GM10266 (cell line): ENCODE measurements around the gene MAN2A1.
A peak's percentile ranks its signal among the peaks of the same experiment; 100 is the strongest.

Source experiments
- DNase-seq: peaks from one replicate; pipeline ENCODE4 v3.0.0; 2012; ENCODE audit errors: extremely low spot score
- CTCF ChIP-seq: IDR thresholded peaks from 2 replicates; pipeline ENCODE4 v1.5.1; 2012; ENCODE audit warnings: mild to moderate bottlenecking, low read depth; ENCODE audit not compliant: control insufficient read depth, insufficient read depth; ENCODE audit errors: missing control alignments

MAN2A1 gene

GRCh38 chr5:109739741-109740728 is 50.3 kb downstream of the MAN2A1 start:
- DNase-seq: peak; percentile 12
- no peak for TF ChIP-seq CTCF

GRCh38 chr5:109740966-109741365 is 51.2 kb downstream of the MAN2A1 start:
- DNase-seq: no peak

GRCh38 chr5:109741390-109741789 is 51.7 kb downstream of the MAN2A1 start:
- DNase-seq: no peak
- TF ChIP-seq CTCF: no peak

More at GRCh38 chr5:109740966-109741365, 51.2 kb downstream of the MAN2A1 start:
- no peak for TF ChIP-seq CTCF

- no peak for TF ChIP-seq CTCF
- no peak for DNase-seq
Observed at GRCh38 chr5:109743041-109743531, 53.4 kb downstream of the MAN2A1 start.

- no peak for TF ChIP-seq CTCF
- no peak for DNase-seq
Observed at GRCh38 chr5:109743770-109744212, 54.1 kb downstream of the MAN2A1 start.

GRCh38 chr5:109744261-109744660 is 54.5 kb downstream of the MAN2A1 start:
- no peak for DNase-seq
- no peak for TF ChIP-seq CTCF

GRCh38 chr5:109748546-109748945 is 58.8 kb downstream of the MAN2A1 start:
- no peak for TF ChIP-seq CTCF
- no peak for DNase-seq
